ENCODE measurements around the gene NEUROD2. TPM values are rescaled to one million over a fixed set of nuclear protein-coding genes. Genes with fewer than 3 reads are reported as not detected.

Gene NEUROD2
- total and polyA plus RNA-seq, 2 of the 13 experiments (the other 11 are each of a cell fraction or from before 2014, with no cell fraction given) = not detected

DNA sequence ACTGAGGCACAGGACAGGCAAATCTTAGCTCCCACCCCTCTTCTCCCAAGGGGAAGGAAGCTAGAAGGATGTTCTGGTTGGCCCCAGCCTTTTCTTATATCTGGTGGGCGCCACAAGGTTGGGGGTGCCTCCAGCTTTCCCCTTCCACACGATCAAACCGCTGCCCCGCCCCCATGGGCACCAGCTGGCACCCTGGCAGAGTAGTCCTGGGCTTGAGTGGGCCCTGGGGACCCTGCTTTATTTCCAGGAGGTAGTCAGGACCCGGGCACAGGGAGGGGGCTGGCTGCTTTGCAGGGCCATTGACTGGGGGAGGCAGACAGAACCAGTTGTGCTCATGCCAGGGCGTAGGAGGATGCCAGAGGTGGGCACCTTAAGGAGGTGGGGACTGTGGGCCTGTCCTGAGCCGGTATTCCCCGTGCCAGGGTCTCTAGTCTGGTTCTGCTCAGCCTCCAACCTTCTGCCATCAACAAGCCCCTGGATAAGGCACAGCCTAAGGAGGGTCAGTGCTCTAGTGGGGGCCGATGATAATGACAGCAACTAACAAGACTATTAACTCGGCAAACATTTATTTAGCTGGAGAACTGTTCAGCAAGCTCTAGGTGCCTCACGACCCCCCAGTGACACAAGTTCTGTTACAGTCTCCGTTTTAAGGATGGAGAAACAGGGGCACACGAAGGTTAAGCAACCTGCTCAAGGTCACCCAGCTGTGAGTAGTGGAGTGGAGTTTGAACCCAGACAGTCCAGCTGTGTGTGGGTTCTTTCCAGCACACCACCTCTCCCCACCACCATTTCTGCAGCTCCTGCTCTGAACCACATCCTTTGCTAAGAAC is 11.5 kb upstream of the NEUROD2 start (continued):
- TF ChIP-seq, protein P1, sequence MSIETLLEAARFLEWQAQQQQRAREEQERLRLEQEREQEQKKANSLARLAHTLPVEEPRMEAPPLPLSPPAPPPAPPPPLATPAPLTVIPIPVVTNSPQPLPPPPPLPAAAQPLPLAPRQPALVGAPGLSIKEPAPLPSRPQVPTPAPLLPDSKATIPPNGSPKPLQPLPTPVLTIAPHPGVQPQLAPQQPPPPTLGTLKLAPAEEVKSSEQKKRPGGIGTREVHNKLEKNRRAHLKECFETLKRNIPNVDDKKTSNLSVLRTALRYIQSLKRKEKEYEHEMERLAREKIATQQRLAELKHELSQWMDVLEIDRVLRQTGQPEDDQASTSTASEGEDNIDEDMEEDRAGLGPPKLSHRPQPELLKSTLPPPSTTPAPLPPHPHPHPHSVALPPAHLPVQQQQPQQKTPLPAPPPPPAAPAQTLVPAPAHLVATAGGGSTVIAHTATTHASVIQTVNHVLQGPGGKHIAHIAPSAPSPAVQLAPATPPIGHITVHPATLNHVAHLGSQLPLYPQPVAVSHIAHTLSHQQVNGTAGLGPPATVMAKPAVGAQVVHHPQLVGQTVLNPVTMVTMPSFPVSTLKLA (IDR thresholded peaks at IDR 0.05) = no peak
- TF ChIP-seq, protein P2, sequence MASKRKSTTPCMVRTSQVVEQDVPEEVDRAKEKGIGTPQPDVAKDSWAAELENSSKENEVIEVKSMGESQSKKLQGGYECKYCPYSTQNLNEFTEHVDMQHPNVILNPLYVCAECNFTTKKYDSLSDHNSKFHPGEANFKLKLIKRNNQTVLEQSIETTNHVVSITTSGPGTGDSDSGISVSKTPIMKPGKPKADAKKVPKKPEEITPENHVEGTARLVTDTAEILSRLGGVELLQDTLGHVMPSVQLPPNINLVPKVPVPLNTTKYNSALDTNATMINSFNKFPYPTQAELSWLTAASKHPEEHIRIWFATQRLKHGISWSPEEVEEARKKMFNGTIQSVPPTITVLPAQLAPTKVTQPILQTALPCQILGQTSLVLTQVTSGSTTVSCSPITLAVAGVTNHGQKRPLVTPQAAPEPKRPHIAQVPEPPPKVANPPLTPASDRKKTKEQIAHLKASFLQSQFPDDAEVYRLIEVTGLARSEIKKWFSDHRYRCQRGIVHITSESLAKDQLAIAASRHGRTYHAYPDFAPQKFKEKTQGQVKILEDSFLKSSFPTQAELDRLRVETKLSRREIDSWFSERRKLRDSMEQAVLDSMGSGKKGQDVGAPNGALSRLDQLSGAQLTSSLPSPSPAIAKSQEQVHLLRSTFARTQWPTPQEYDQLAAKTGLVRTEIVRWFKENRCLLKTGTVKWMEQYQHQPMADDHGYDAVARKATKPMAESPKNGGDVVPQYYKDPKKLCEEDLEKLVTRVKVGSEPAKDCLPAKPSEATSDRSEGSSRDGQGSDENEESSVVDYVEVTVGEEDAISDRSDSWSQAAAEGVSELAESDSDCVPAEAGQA (IDR thresholded peaks at IDR 0.05; ENCODE audit: low read depth) = no peak
- TF ChIP-seq, protein P2 (CRISPR knock-in tag; IDR thresholded peaks at IDR 0.05; ENCODE audit: borderline replicate concordance) = no peak
- no peak for TF ChIP-seq NPAS2 (CRISPR knock-in tag; IDR thresholded peaks at IDR 0.05; ENCODE audit: borderline replicate concordance)
- TF ChIP-seq SRF (IDR thresholded peaks at IDR 0.05; ENCODE audit: low read depth, low read length) = no peak
- no peak for TF ChIP-seq TBL1XR1 (IDR thresholded peaks at IDR 0.05; ENCODE audit: borderline replicate concordance, low read length, partially characterized antibody)
- TF ChIP-seq MAFG (CRISPR knock-in tag; IDR thresholded peaks at IDR 0.05) = no peak
- TF ChIP-seq, protein P3, sequence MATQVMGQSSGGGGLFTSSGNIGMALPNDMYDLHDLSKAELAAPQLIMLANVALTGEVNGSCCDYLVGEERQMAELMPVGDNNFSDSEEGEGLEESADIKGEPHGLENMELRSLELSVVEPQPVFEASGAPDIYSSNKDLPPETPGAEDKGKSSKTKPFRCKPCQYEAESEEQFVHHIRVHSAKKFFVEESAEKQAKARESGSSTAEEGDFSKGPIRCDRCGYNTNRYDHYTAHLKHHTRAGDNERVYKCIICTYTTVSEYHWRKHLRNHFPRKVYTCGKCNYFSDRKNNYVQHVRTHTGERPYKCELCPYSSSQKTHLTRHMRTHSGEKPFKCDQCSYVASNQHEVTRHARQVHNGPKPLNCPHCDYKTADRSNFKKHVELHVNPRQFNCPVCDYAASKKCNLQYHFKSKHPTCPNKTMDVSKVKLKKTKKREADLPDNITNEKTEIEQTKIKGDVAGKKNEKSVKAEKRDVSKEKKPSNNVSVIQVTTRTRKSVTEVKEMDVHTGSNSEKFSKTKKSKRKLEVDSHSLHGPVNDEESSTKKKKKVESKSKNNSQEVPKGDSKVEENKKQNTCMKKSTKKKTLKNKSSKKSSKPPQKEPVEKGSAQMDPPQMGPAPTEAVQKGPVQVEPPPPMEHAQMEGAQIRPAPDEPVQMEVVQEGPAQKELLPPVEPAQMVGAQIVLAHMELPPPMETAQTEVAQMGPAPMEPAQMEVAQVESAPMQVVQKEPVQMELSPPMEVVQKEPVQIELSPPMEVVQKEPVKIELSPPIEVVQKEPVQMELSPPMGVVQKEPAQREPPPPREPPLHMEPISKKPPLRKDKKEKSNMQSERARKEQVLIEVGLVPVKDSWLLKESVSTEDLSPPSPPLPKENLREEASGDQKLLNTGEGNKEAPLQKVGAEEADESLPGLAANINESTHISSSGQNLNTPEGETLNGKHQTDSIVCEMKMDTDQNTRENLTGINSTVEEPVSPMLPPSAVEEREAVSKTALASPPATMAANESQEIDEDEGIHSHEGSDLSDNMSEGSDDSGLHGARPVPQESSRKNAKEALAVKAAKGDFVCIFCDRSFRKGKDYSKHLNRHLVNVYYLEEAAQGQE (IDR thresholded peaks at IDR 0.05; ENCODE audit: borderline replicate concordance in 1 of 2, low read depth in 1 of 2, low read length in 2 of 2) = no peak
- no peak for TF ChIP-seq POLR2G (IDR thresholded peaks at IDR 0.05; ENCODE audit: low read depth, low read length)
- TF ChIP-seq ZSCAN30 (CRISPR knock-in tag; IDR thresholded peaks at IDR 0.05) = no peak
- TF ChIP-seq RAD51 (IDR thresholded peaks at IDR 0.05; ENCODE audit: borderline replicate concordance) = no peak
- TF ChIP-seq ZNF138 (CRISPR knock-in tag; IDR thresholded peaks at IDR 0.05; ENCODE audit: low read depth) = no peak
- no peak for TF ChIP-seq ZNF841 (CRISPR knock-in tag; IDR thresholded peaks at IDR 0.05; ENCODE audit: borderline replicate concordance)

All from HepG2 (cell line).